ENCODE data around the gene B3GNT8.

B3GNT8 gene

GRCh38 chr19:41405776-41406175, 21.4 kb downstream of the B3GNT8 start:
- POLR2A ChIA-PET: no interaction called here
- TF ChIP-seq CTCF (IDR thresholded peaks at IDR 0.05; ENCODE audit: control extremely low read depth, extremely low read depth, low read depth, missing control alignments): no peak
- DNase-seq (ENCODE audit: extremely low spot score): no peak
- CTCF ChIA-PET: interaction anchor here (1.0 to 1.3 kb wide), 2 partner anchors 12 to 26 kb away, joined by 3 read pairs; no protein-coding TSS in a partner anchor

GRCh38 chr19:41403181-41403970, 23.8 kb downstream of the B3GNT8 start:
- CTCF ChIA-PET: interaction anchor here (1.0 to 1.1 kb wide), 2 partner anchors 18 to 36 kb away, joined by 3 read pairs; no protein-coding TSS in a partner anchor

GRCh38 chr19:41402010-41402409, 25.2 kb downstream of the B3GNT8 start:
- CTCF ChIA-PET: interaction anchor here (0.9 to 1.1 kb wide), 2 partner anchors 162 to 195 kb away, joined by 3 read pairs; no protein-coding TSS in a partner anchor
- no peak for TF ChIP-seq CTCF (IDR thresholded peaks at IDR 0.05; ENCODE audit: control extremely low read depth, extremely low read depth, low read depth, missing control alignments)
- POLR2A ChIA-PET: interaction anchor here (1.5 kb wide), 1 partner anchor 38 kb away, joined by 3 read pairs; the partner anchor contains the start of gene DMAC2
- DNase-seq (ENCODE audit: extremely low spot score): no peak

More at GRCh38 chr19:41403181-41403970, 23.8 kb downstream of the B3GNT8 start:
- no peak for DNase-seq (ENCODE audit: extremely low spot score)
- no peak for TF ChIP-seq CTCF (IDR thresholded peaks at IDR 0.05; ENCODE audit: control extremely low read depth, extremely low read depth, low read depth, missing control alignments)
- POLR2A ChIA-PET: interaction anchor here (1.5 kb wide), 1 partner anchor 36 kb away, joined by 3 read pairs; the partner anchor contains the start of gene DMAC2

- CTCF ChIA-PET: interaction anchor here (0.9 to 1.1 kb wide), 2 partner anchors 162 to 196 kb away, joined by 3 read pairs; no protein-coding TSS in a partner anchor
- no peak for TF ChIP-seq CTCF (IDR thresholded peaks at IDR 0.05; ENCODE audit: control extremely low read depth, extremely low read depth, low read depth, missing control alignments)
- POLR2A ChIA-PET: interaction anchor here (1.5 kb wide), 1 partner anchor 38 kb away, joined by 3 read pairs; the partner anchor contains the start of gene DMAC2
- no peak for DNase-seq (ENCODE audit: extremely low spot score)
These were observed 25.7 kb downstream of the B3GNT8 start for GRCh38 chr19:41401483-41401882.

GRCh38 chr19:41399525-41399924, 27.6 kb downstream of the B3GNT8 start:
- no peak for TF ChIP-seq CTCF (IDR thresholded peaks at IDR 0.05; ENCODE audit: control extremely low read depth, extremely low read depth, low read depth, missing control alignments)
- CTCF ChIA-PET: no interaction called here
- POLR2A ChIA-PET: no interaction called here
- no peak for DNase-seq (ENCODE audit: extremely low spot score)

GRCh38 chr19:41399091-41399490, 28.1 kb downstream of the B3GNT8 start:
- CTCF ChIA-PET: no interaction called here
- TF ChIP-seq CTCF (IDR thresholded peaks at IDR 0.05; ENCODE audit: control extremely low read depth, extremely low read depth, low read depth, missing control alignments): no peak
- no peak for DNase-seq (ENCODE audit: extremely low spot score)
- POLR2A ChIA-PET: no interaction called here
